ENCODE measurements around the gene SLC5A5. TPM values are rescaled to one million over a fixed set of nuclear protein-coding genes. Genes with fewer than 3 reads are reported as not detected.

Gene SLC5A5
- total and polyA plus RNA-seq, 3 donors from 2014 or later: 0.79 to 1.4 (median 1.1) TPM

GRCh38 chr19:17841810-17842662 is 29.7 kb upstream of the SLC5A5 start:
- TF ChIP-seq POLR2A (IDR thresholded peaks at IDR 0.05): peak; percentile 32
- no peak for TF ChIP-seq CTCF (IDR thresholded peaks at IDR 0.05)
- Histone ChIP-seq H3K4me1 (peaks cover 8% of the 10 kb centered on the region), H3K9me3 (no peaks in the 10 kb centered on the region), H3K27ac (peak overlapping the region; percentile 71 to 93), H3K36me3 (ENCODE audit: low read depth, missing control alignments) (no peaks in the 10 kb centered on the region), H3K27me3 (no peaks in the 10 kb centered on the region), H3K4me3 (peak overlapping the region; percentile 52 to 53)
- 12 to 23% methylated on average over 29 to 51 of the region's 56 CpGs for WGBS, 2 donors
- peak; percentile 94 for DNase-seq
- intact Hi-C loops (cut with DNase I; ENCODE audit: low total_unique reads): no loop called here

- WGBS, 2 donors: 35 to 44% methylated on average over 13 to 19 of the region's 20 CpGs
- intact Hi-C loops (cut with DNase I; ENCODE audit: low total_unique reads): no loop called here
These were observed 29.0 kb upstream of the SLC5A5 start for GRCh38 chr19:17842663-17843291.

GRCh38 chr19:17843292-17843827 is 28.4 kb upstream of the SLC5A5 start:
- Histone ChIP-seq H3K27ac (peak overlapping the region; percentile 71 to 93), H3K36me3 (ENCODE audit: low read depth, missing control alignments) (no peaks in the 10 kb centered on the region), H3K4me3 (no peak overlapping the region), H3K27me3 (no peaks in the 10 kb centered on the region), H3K4me1 (peaks cover 19% of the 10 kb centered on the region), H3K9me3 (no peaks in the 10 kb centered on the region)
- DNase-seq: no peak
- TF ChIP-seq POLR2A (IDR thresholded peaks at IDR 0.05) (no peak), CTCF (IDR thresholded peaks at IDR 0.05) (no peak)
- WGBS, 2 donors: 73 to 78% methylated on average over 7 to 9 of the region's 9 CpGs
- intact Hi-C loops (cut with DNase I; ENCODE audit: low total_unique reads): no loop called here

More at GRCh38 chr19:17842663-17843291, 29.0 kb upstream of the SLC5A5 start:
- Histone ChIP-seq H3K9me3 (no peaks in the 10 kb centered on the region), H3K27me3 (no peaks in the 10 kb centered on the region), H3K27ac (peak overlapping the region; percentile 71 to 93), H3K4me1 (peaks cover 13% of the 10 kb centered on the region), H3K4me3 (peak overlapping the region; percentile 52 to 53), H3K36me3 (ENCODE audit: low read depth, missing control alignments) (no peaks in the 10 kb centered on the region)
- no peak for DNase-seq
- no peak for TF ChIP-seq POLR2A (IDR thresholded peaks at IDR 0.05)
- TF ChIP-seq CTCF (IDR thresholded peaks at IDR 0.05): no peak

GRCh38 chr19:17843908-17844490 is 27.7 kb upstream of the SLC5A5 start:
- Histone ChIP-seq H3K36me3 (ENCODE audit: low read depth, missing control alignments) (no peaks in the 10 kb centered on the region), H3K4me1 (peaks cover 25% of the 10 kb centered on the region), H3K9me3 (no peaks in the 10 kb centered on the region), H3K27ac (no peak overlapping the region), H3K4me3 (no peak overlapping the region), H3K27me3 (no peaks in the 10 kb centered on the region)
- intact Hi-C loops (cut with DNase I; ENCODE audit: low total_unique reads): no loop called here
- TF ChIP-seq POLR2A (IDR thresholded peaks at IDR 0.05) (no peak), CTCF (IDR thresholded peaks at IDR 0.05) (no peak)
- DNase-seq: no peak
- WGBS, 2 donors: 65 to 68% methylated on average over 10 to 14 of the region's 14 CpGs

Measured in testis (tissue), 3 donors.